K562 (cell line): ENCODE results near the gene USP32. TPM values are rescaled to one million over a fixed set of nuclear protein-coding genes. Genes with fewer than 3 reads are reported as not detected.
A peak's percentile ranks its signal among the peaks of the same experiment; 100 is the strongest.

Experiments
- ATAC-seq: fragments of 200-7000 bp; cut with Tn5 transposase; 3 replicates; pipeline ENCODE4 v1.9.1; 2020; ENCODE audit warnings: moderate library complexity
- BruUV-seq: library from RNA; stranded (reverse); fragments of 400-500 nt; replicated peaks from 2 replicates; lab custom pipeline; 2021; lab: Mats Ljungman, UMichigan
- CTCF ChIA-PET: fragments of 300-600 bp; formaldehyde crosslinking; extraction: SDS; loops from one replicate; lab custom pipeline; 2021; ENCODE audit warnings: low intra/inter-chr PET ratio; lab: Yijun Ruan, JAX
- POLR2A ChIA-PET: fragments of 300-600, 350-650 bp; sonication (Branson Sonifier 250); formaldehyde crosslinking; extraction: SDS; loops from one replicate; lab custom pipeline; 2021; ENCODE audit warnings: antibody characterized with exemption, inconsistent platforms; lab: Yijun Ruan, JAX
- DNase-seq, 4 experiments: peaks; one replicate each; pipeline versions ENCODE4 v3.0.0 to v3.0.0-alpha.2; 2011 to 2018; ENCODE audit warnings: low spot score in 3 of 4, mixed read lengths in 3 of 4; ENCODE audit errors: extremely low read depth in 1 of 4
- FAIRE-seq: peaks from 2 replicates; lab custom pipeline; 2011; peaks lifted over from hg19 to GRCh38; lab: Jason Lieb, UNC
- H2AFZ ChIP-seq: 2 replicates; pipeline ENCODE4 v1.6.0; 2011; ENCODE audit warnings: low read depth, low read length, control low read depth, inconsistent platforms
- H3K27ac ChIP-seq: fragments of 200-600 bp; 3 replicates; pipeline ENCODE4 v1.8.0; 2011; ENCODE audit warnings: low read depth, mild to moderate bottlenecking, control low read depth, inconsistent platforms, low read length, moderate library complexity, mixed read lengths; ENCODE audit errors: extremely low read depth
- H3K27me3 ChIP-seq, 2 experiments: fragments of 300-600 bp in 1 of 2; 2 replicates in 1 of 2; 3 replicates in 1 of 2; pipeline versions ENCODE4 v1.6.0 to v1.8.0; 2011; ENCODE audit warnings: inconsistent platforms in 2 of 2, low read length in 2 of 2, mild to moderate bottlenecking in 1 of 2, mixed read lengths in 1 of 2, moderate library complexity in 1 of 2; ENCODE audit not compliant: control insufficient read depth in 2 of 2, insufficient read depth in 2 of 2
- H3K36me3 ChIP-seq: fragments of 300-600 bp; 3 replicates; pipeline ENCODE4 v1.8.0; 2011; ENCODE audit warnings: mild to moderate bottlenecking, low read length, inconsistent platforms; ENCODE audit not compliant: control insufficient read depth, insufficient read depth
- H3K4me1 ChIP-seq, 2 experiments: fragments of 200-600 bp in 1 of 2; replicated peaks in 1 of 2; 2 replicates in 1 of 2; 3 replicates in 1 of 2; pipeline versions ENCODE4 v1.5.1 to v1.8.0; 2011; ENCODE audit warnings: inconsistent platforms in 2 of 2, low read length in 2 of 2, mild to moderate bottlenecking in 1 of 2, mixed read lengths in 1 of 2, moderate library complexity in 1 of 2; ENCODE audit not compliant: control insufficient read depth in 2 of 2, insufficient read depth in 2 of 2
- H3K4me2 ChIP-seq: 2 replicates; pipeline ENCODE4 v1.6.1; 2011; ENCODE audit warnings: low read length, control low read depth, inconsistent platforms, mixed read lengths; ENCODE audit not compliant: insufficient read depth
- H3K4me3 ChIP-seq: fragments of 200-600 bp; sonication (generic), shearing (Covaris generic); 2 replicates; pipeline ENCODE4 v1.5.1; 2016; ENCODE audit warnings: control low read depth, inconsistent platforms
- H3K79me2 ChIP-seq: fragments of 200-600 bp; 3 replicates; pipeline ENCODE4 v1.8.0; 2011; ENCODE audit warnings: low read length, inconsistent platforms; ENCODE audit not compliant: control insufficient read depth, insufficient read depth
- H3K9ac ChIP-seq, 2 experiments: 2 replicates each; pipeline versions ENCODE4 v1.6.0 to v1.6.1; 2011; ENCODE audit warnings: low read depth in 2 of 2, low read length in 2 of 2, control low read depth in 1 of 2, inconsistent platforms in 1 of 2, mild to moderate bottlenecking in 1 of 2, mixed read lengths in 1 of 2; ENCODE audit not compliant: insufficient read depth in 1 of 2
- H3K9me1 ChIP-seq: one replicate; pipeline ENCODE4 v1.6.0; 2011; ENCODE audit warnings: inconsistent platforms, mild to moderate bottlenecking, low read length, moderate library complexity; ENCODE audit not compliant: control insufficient read depth, insufficient read depth
- H3K9me3 ChIP-seq: replicated peaks from 2 replicates; pipeline ENCODE4 v1.5.1; 2011; ENCODE audit warnings: low read depth, low read length, inconsistent platforms; ENCODE audit not compliant: control insufficient read depth, insufficient read depth
- H4K20me1 ChIP-seq: replicated peaks from 2 replicates; pipeline ENCODE4 v1.6.1; 2011; ENCODE audit warnings: low read length, inconsistent platforms, mixed read lengths; ENCODE audit not compliant: control insufficient read depth, insufficient read depth
- CLOCK ChIP-seq: fragments of 250-450 bp; sonication (Bioruptor Pico); IDR thresholded peaks from 2 replicates; pipeline ENCODE4 v1.4.0; 2020; ENCODE audit warnings: mild to moderate bottlenecking, moderate library complexity, borderline replicate concordance
- CXXC5 ChIP-seq: fragments of 250-450 bp; sonication (Bioruptor Pico); IDR thresholded peaks from 2 replicates; pipeline ENCODE4 v1.8.0; 2022; ENCODE audit warnings: inconsistent platforms, mild to moderate bottlenecking, moderate library complexity
- FOSL1 ChIP-seq: fragments of 200-800 bp; sonication (Bioruptor generic); conservative IDR thresholded peaks from 2 replicates; pipeline ENCODE4 v1.6.1; 2016; ENCODE audit warnings: missing genetic modification characterization, missing compliant biosample characterization
- NFE2 ChIP-seq: IDR thresholded peaks from 2 replicates; pipeline ENCODE4 v1.6.1; 2014; ENCODE audit warnings: antibody characterized with exemption, low read depth
- U2AF1 ChIP-seq: fragments of 200-400 bp; formaldehyde crosslinking; optimal IDR thresholded peaks from 2 replicates; pipeline ENCODE3; 2017; ENCODE audit warnings: mild to moderate bottlenecking, low read depth, low read length, moderate library complexity
- XRCC3 ChIP-seq: fragments of 450-650 bp; IDR thresholded peaks from 2 replicates; pipeline ENCODE4 v1.6.1; 2017; ENCODE audit warnings: mild to moderate bottlenecking, moderate library complexity
- ZBTB11 ChIP-seq, 3 experiments: fragments of 200-800 bp in 1 of 3; fragments of 250-450 bp in 1 of 3; fragments of 450-650 bp in 1 of 3; sonication (Bioruptor Pico) in 1 of 3; sonication (Bioruptor generic) in 1 of 3; formaldehyde crosslinking in 1 of 3; IDR thresholded peaks; 2 replicates each; pipeline versions ENCODE4 v1.6.1 to v1.8.0; 2016 to 2022; ENCODE audit warnings: mild to moderate bottlenecking in 2 of 3, missing genetic modification characterization in 2 of 3, missing compliant biosample characterization in 1 of 3, moderate library complexity in 1 of 3
- ZNF134 ChIP-seq: fragments of 250-450 bp; sonication (Bioruptor Pico); conservative IDR thresholded peaks from 2 replicates; pipeline ENCODE4 v1.4.0; 2020
- WGBS: fragments of 100-300 bp; shearing (Covaris generic); methylation state at CpG from one replicate; pipeline ENCODE4 v1.1.6; 2016; ENCODE audit warnings: low coverage, mixed read lengths; ENCODE audit not compliant: insufficient coverage; ENCODE audit errors: missing lambda C conversion rate; 5-methylcytosine and 5-hydroxymethylcytosine counted together
- in situ Hi-C: fragments of 300-500 bp; cut with MboI; formaldehyde crosslinking; loops from 4 replicates; pipeline ENCODE4 v1.15.0; 2018; ENCODE audit warnings: inconsistent platforms, mixed read lengths
- intact Hi-C: fragments of 100-400 bp; cut with micrococcal nuclease; formaldehyde crosslinking; loops from 2 replicates; pipeline ENCODE4 v1.14.2; 2022
- polyA plus RNA-seq, 8 experiments: library from polyadenylated mRNA; depleted of rRNA in 4 of 8; stranded (reverse) in 5 of 8; unstranded in 3 of 8; fragments of >200 nt; fragmentation: Nextera tagmentation in 2 of 8; fragmentation: Illumina TruSeq in 1 of 8; extraction: Ambion mirVana in 2 of 8; extraction: Trizol in 1 of 8; gene quantifications; 2 replicates each; pipeline versions ENCODE4 v1.2.1 to v1.2.3, GENCODE V29; 2011 to 2014; ENCODE audit warnings: inconsistent platforms in 1 of 8, missing spikeins in 1 of 8
- total RNA-seq, 7 experiments: library from RNA; depleted of rRNA in 6 of 7; stranded (reverse); fragments of >200 nt in 6 of 7; fragmentation: Illumina TruSeq in 2 of 7; extraction: Trizol in 2 of 7; gene quantifications; 2 replicates each; pipeline versions ENCODE4 v1.2.1 to v1.2.3, GENCODE V29; 2011 to 2021; ENCODE audit warnings: low replicate concordance in 1 of 7
- TF ChIP-seq, protein P1 (sequence below): fragments of 250-450 bp; sonication (Bioruptor Pico); IDR thresholded peaks from 2 replicates; pipeline ENCODE4 v1.8.0; 2021; ENCODE audit warnings: moderate library complexity, mild to moderate bottlenecking, inconsistent platforms
- TF ChIP-seq, protein P2 (sequence below), 2 experiments: fragments of 450-650 bp in 1 of 2; sonication (generic) in 1 of 2; formaldehyde crosslinking in 1 of 2; IDR thresholded peaks in 1 of 2; conservative IDR thresholded peaks in 1 of 2; 2 replicates each; pipeline versions ENCODE4 v1.6.1 to v1.8.1; 2016 to 2023; ENCODE audit warnings: mild to moderate bottlenecking in 2 of 2, moderate library complexity in 2 of 2, inconsistent platforms in 1 of 2, missing genetic modification reagents in 1 of 2

USP32 gene
- total and polyA plus RNA-seq, 9 of the 15 experiments (the other 6 are each of a cell fraction or from before 2014, with no cell fraction given): 18.0 to 69.3 (median 47.1) TPM

DNA sequence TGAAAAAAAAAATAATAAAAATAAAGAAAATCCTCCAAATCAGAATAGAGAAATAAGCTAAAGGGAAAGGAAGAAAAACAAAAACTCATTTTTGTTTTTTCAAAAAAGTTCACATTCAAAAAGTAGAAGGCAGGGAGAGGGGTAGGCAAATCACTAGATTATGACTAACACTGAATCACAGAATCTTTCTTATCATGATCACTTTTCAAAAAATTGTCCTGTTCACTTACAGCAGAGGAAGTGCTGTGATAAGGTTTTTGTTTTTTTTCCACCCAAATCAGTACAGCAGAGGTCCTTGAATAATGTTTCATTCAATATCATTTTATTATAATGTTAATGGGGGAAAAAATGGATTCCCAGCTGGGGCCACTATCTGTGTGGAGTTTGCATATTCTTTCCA lies 135.8 kb downstream of the USP32 start (continued):
- TF ChIP-seq, protein P1, sequence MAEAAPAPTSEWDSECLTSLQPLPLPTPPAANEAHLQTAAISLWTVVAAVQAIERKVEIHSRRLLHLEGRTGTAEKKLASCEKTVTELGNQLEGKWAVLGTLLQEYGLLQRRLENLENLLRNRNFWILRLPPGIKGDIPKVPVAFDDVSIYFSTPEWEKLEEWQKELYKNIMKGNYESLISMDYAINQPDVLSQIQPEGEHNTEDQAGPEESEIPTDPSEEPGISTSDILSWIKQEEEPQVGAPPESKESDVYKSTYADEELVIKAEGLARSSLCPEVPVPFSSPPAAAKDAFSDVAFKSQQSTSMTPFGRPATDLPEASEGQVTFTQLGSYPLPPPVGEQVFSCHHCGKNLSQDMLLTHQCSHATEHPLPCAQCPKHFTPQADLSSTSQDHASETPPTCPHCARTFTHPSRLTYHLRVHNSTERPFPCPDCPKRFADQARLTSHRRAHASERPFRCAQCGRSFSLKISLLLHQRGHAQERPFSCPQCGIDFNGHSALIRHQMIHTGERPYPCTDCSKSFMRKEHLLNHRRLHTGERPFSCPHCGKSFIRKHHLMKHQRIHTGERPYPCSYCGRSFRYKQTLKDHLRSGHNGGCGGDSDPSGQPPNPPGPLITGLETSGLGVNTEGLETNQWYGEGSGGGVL: no peak
- peak; percentile 48; the same call in 1 of the 2 replicates for TF ChIP-seq FOSL1 (tag)
- no peak for TF ChIP-seq CXXC5 (CRISPR knock-in tag)
- no peak for TF ChIP-seq CLOCK (CRISPR knock-in tag)

DNA sequence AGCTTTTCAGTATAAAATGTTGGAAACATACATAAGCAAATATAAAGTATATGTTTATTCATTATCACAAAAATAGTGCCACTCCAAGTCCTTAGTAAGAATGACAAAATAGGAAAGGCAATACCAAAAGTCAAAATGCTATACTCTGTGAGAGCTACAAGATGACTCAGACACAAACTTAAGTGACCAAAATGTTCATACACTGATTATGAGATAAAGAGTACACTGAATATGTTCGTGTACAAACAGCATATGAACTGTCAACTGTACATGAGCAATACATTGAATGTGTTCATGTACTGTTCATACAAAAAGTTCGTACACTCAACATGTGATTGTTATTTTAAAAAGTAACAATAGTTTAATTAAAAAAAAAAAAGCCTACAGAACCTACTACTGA lies 138.9 kb downstream of the USP32 start:
- no peaks in the 10 kb centered on the region; a peak in 1 of 5 replicates for H3K4me1 ChIP-seq
- peak; percentile 80 for ATAC-seq
- TF ChIP-seq ZBTB11 (CRISPR knock-in tag; IDR thresholded peaks at IDR 0.05) (peak in 1 of 3 experiments; percentile 31; a peak in 1 of 6 replicates), NFE2 (0 out of 2 replicates have a peak, but pooled peaks have one; percentile 23), U2AF1 (no peak), ZNF134 (CRISPR knock-in tag) (no peak), XRCC3 (no peak)
- TF ChIP-seq, protein P2, sequence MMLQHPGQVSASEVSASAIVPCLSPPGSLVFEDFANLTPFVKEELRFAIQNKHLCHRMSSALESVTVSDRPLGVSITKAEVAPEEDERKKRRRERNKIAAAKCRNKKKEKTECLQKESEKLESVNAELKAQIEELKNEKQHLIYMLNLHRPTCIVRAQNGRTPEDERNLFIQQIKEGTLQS (IDR thresholded peaks at IDR 0.05): peak; percentile 78
- TF ChIP-seq, protein P2 (CRISPR knock-in tag; conservative IDR thresholded peaks at IDR 0.05): no peak

More for the DNA sequence above, 138.9 kb downstream of the USP32 start:
- ChIA-PET CTCF (no interaction called here), POLR2A (interaction anchor here (1.1 kb wide), 1 partner anchor 9 kb away, joined by 3 read pairs; no protein-coding TSS in a partner anchor)
- Histone ChIP-seq H3K9me3 (no peaks in the 10 kb centered on the region), H3K4me3 (no peak overlapping the region), H2AFZ (no peak overlapping the region), H3K36me3 (peaks cover 83% of the 10 kb centered on the region), H3K79me2 (no peaks in the 10 kb centered on the region), H3K9ac (no peak overlapping the region), H4K20me1 (no peaks in the 10 kb centered on the region), H3K9me1 (no peaks in the 10 kb centered on the region), H3K27ac (peak overlapping the region; percentile 16; the same call in 2 of the 3 replicates), H3K4me2 (no peak overlapping the region), H3K27me3 (no peaks in the 10 kb centered on the region)
- no TSS peak for BruUV-seq
- WGBS: 40% methylated on average over 2 of the region's 2 CpGs
- DNase-seq: peak in 2 of 4 experiments; percentile 21 to 30
- FAIRE-seq: no peak
- in situ Hi-C loops (no loop called here), intact Hi-C loops (no loop called here)
